ENCODE measurements around the gene MAN1A2.

Gene MAN1A2

DNA sequence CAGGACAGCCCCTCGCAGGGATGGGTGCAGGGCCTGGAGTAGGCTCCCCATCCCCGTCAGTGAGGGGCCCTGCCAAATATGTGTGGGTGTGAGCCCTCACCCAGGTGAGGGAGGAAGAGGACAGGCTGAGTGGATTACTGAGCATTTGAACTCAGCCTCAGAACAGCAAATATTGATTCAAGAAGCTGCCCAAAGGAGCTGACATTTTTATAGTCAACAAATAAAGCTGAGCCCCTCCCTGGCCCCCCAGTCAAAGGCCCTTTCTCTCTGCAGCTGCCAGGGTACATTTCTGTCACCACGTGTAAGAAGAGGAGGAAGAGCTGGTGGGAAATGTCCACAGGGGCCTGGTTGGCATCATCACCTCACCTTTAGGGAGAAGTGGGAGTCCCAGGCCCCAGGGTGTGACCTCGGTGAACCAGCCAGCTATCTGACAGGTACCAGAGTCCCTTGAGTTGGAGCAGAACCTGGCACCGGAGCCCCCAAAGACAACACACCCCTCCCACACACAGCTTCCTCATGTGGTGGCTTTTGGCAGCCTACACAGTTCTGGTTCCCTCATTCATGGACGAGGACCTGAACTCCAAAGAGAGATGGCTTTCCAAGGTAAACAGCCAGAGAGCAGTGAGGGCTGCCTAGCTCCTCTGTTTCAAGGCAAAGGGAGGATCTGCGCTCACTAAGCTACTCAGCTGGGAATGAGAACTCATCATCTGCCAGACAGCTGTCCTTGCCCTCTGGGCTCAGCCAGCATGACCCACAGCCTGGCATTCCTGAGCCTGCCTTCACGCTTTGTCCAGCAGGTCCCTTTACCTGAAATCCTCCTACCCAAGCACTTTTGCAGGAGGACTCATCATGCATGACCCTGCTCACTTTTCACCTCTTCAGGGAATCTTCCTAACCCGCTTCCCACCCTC is 195.6 kb downstream of the MAN1A2 start:
- no peak for DNase-seq

DNA sequence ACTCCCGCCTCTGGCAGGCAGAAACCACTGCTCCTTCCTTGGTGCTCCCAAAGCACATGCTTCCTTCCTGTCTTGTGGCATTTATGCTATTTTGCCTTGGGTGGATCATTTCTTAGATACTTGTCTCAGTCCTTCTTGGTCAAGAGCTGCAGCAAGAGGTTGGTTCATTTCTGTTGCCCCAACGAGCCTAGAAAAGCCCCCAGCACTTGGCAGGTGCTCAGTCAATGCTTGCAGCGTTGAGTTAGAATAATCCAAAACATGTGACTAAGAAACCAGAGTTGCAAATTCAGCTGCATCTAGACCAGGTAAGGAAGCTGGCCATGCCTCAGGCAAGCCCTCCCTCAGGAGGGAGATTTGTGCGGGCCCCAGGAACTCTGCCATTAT is 196.2 kb downstream of the MAN1A2 start:
- DNase-seq: no peak

DNA sequence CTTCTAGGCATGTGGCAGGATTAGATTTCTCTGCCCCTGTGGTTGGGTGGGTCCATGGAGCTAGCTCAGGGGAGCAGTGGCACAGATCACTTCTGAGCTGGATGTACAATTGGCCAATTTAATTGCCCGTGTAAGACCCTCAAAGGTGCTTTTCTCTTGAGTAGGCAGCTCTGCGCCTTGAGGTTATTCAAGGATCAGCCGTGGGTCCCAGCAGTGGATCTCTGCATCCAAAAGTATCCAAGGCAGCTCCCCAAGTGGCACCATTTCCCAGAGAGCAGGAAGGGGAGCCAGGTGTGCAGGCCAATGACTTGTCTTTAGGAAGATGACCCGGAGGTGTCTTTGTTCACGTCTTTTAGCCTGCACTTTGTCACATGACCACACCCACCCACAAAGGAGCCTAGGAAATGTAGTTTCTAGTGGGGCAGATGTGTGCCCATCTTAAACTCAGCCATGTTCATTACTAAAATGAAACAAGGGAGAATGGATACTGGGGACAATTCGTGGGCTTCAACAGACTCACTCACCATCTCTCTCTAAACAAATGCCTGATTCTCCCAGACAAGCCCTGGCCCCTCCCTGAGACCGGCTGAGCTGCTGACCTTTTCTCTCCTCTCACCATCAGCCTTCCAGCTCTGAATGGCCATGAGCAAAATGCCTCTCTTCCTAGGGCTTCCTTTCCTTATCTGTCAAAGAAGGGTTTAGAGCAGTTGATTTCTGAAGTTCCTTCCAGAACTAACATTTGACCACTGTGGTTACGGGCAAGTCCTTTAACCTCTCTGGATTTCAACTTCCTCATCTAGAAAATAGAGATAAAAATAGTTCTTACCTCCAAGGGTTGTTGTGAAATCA is 197.2 kb downstream of the MAN1A2 start:
- DNase-seq: no peak

DNA sequence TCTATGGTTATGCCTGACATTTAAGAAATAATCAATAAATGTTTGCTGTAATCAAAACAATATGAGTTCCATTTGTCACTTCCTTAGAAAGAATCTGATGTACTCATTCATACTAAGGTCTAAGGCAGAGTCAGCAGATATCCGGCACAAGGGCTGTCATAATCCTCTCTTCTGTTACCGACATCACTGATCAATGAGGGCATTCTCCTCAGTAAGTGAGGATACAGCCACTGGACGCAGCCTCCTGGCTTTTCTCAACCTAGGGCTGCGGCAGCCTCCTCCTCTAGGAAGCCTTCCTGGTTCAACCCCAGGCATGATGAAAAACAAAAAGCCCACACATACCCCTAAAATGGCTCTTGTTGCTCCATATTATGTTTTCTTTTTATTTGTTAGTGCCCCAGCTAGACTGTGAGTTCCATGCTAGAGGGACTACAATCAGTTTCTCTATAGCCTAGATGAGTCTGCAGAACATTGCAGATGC is 197.9 kb downstream of the MAN1A2 start:
- DNase-seq: no peak

DNA sequence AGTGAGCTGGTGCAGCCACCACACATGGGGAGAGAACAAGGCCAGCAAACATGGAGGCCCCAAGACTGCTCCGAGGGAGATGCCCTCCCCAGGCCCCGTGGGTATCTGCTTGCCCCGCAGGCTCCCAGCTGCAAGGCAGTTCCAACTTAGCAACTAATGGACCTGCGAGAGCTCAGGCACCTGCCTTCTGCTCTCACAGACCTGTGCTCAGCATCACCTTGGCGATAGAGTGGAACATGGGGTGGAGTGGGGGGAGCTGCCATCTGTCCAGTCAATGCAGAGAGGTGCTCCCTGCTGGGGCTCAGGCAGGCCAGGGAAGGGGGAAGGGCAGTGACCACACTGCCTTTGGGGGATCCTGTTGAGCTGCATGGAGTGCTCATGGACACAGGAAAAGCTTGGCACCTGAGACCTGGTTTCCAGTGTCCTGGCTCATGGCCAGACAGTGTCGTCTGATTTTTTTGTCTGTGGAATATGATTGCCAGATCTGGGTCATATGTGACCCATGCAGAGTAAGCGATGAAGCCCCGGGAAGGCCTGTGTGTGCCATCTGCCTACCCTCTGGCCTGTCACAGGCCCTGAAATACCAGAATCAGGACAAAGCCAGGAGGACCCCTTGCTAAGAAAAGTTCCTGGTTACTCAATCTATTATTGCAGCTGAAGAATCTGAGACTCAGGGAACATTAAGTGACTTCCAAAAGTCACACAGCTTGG is 198.7 kb downstream of the MAN1A2 start:
- no peak for DNase-seq

DNA sequence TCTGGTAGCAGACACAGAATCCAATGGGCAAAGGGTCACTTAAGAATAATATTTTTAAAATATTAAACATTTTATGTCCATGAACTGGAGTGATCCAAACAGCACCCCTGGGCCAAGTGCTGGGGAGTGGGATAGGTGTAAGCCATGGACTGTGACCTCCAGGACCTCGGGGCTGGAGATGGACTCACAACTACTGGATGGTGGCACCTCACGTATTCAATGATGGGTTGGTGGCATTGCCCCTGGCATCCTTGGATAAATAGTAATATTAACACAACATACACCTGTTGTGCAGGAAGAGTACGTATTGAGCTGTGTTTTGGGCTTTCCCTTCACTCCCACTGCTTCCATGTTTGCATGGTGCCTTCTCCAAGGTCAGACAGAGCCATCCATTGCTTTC is 199.3 kb downstream of the MAN1A2 start:
- DNase-seq: no peak

DNA sequence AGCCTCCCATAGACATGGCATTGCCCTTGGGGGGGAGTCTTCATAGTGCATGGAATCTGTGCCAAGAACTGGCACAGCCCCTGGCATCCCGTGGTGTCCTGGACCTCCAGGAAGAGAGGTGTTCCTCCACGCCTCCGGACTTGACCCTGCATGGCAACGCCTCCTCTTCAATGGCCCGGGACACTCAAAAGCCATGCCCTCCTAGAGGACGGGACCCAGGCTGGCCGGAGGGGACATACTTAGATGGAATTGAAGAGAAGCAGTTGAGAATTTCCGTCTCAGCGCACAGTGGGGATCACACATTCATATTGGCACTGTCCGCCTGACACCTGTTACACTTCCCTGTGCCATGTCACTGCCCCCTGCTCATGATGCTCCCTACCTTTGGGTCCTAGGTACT is 200.2 kb downstream of the MAN1A2 start:
- DNase-seq: no peak

DNA sequence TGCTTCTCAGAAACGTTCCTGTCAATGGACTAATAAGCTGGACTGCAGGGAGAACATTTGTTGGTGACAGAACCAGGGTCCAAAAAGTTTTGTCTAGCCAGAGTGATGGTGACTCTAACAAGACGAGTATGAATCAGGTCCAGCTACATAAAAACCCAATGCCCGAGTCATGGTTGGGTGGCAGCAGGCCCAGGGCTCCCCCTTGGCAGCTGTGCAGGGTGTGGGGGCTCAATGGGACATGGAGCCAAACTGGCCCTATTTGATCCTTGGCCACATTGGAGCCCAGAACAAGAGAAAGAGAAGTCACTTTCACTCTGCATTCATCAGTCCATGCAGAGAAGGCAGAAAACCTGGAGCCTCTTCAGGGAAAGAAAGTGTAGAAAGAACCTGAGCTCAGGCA is 200.7 kb downstream of the MAN1A2 start:
- no peak for DNase-seq

DNA sequence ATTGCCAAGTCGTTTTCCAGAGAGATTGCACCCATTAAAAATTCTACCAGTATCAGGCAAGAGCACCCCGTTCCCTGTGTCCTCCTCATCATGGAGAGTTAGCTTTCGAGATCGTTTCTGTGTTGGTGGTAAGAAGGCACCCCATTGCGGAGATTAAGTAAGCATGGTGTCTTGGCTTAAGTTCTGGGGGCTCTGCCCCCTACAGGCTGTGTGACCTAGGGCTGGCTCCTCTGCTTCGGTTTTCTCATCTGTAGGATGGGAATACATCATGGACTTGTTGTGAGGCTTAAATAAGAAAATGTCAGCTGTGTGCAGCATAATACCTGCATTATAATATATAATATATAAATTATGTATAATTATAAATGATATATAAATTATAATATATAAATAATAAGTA is 201.8 kb downstream of the MAN1A2 start:
- DNase-seq: no peak

DNA sequence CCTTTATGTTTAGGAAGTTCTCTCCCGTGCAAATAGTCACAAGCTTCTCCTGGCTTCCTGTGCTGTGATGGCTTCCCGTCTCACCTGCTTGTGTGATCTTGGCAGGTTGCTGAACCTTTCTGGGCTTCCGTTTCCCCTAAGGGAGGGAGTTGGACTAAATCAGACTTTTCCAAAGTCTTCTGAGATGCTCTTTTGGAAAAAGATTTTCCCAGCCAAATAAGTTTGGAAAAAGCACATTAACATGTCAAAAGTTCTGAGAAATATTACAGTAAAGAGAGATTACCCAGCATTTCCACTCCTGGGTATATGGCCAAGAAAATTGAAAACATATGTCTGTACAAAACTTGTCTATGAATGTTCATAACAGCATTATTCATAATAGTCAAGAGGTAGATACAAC is 202.6 kb downstream of the MAN1A2 start:
- no peak for DNase-seq

DNA sequence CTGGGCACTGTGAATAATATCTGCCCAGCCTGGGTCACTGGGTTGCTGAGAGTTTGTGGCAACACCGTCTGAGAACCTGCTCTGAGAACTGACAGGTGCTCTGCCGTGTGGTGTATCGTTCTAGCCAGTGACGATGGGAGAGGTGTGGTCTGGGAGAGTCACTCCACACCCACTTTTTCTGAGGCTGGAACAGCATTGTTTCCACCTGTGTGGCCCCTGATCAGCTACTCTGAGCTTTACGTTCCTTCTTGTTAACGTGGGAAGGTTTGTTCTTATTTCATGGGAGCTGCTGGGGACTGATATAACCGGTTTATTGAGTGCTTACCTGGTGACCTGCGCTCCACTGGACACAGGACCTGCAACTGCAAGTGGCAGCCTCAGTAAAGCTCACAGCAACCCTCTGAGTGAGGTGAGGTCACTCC is 203.8 kb downstream of the MAN1A2 start:
- DNase-seq: no peak

DNA sequence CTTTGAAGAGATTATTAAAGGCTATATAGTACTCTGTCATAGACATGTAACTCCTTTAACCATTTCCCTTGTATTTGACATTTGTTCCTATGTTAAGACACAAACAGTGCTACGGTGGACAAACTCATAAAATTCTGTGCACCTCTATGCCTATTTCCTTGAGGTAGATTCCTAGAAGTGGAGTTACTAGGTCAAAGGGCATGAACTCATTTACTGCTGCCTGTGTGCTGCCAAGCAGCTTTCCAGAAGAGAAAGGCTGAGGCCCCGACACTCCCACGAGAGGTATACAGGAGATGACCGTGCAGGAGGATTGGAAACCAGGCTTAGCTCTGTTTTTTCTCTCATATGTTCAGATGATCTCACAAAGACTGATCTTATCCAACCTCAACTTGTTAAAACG is 204.2 kb downstream of the MAN1A2 start:
- DNase-seq: no peak

DNA sequence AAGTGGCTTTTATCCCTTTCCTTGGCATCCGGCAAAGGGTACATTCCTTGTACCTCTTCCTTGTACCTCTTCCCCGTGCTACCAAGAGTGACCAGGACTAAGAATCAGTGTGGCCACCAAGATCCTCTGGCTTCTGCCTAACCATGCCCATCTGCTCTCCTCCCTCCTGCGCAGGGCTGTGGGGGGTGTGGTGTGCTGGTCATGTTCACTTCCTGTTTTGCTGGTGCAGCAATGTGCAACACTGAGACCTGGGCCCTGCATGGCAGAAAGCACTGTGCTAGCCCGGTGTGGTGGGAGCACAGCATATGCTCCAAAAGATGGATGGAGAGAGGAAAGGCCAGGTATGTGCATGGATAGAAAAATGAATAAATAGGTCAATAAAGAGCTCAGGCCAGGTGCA is 205.3 kb downstream of the MAN1A2 start:
- peak; percentile 9 for DNase-seq

DNA sequence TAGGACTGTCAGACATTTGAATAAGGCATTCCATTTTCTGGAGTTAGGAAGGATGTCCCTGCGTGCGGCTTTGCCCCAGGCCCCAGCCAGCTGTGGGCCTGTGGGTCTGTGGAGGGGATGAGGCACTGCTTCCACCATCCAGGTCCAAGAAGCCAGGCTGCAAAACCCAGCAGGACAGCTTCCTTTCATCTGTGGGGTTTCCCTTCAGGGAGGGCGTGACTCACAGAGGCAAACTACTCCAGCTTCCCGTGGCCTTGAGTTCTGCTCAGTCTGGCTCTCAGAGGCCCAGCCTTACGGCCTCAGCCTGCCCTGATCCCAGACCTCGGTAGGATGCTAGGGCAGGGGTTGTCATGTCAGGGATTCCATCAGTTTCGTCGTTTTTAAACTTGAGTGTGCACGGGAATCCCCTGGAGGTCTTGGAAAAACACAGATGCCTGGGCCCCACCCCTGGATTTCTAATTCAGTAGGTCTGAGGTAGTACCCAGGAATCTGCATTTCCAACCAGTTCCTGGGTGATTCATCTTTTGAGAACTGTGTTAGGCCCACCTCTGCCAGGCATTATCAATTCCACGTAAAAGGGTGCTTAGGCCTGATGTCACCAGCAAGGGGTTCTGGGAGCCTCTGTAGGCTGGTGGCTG is 206.3 kb downstream of the MAN1A2 start:
- peak; percentile 29 for DNase-seq

DNA sequence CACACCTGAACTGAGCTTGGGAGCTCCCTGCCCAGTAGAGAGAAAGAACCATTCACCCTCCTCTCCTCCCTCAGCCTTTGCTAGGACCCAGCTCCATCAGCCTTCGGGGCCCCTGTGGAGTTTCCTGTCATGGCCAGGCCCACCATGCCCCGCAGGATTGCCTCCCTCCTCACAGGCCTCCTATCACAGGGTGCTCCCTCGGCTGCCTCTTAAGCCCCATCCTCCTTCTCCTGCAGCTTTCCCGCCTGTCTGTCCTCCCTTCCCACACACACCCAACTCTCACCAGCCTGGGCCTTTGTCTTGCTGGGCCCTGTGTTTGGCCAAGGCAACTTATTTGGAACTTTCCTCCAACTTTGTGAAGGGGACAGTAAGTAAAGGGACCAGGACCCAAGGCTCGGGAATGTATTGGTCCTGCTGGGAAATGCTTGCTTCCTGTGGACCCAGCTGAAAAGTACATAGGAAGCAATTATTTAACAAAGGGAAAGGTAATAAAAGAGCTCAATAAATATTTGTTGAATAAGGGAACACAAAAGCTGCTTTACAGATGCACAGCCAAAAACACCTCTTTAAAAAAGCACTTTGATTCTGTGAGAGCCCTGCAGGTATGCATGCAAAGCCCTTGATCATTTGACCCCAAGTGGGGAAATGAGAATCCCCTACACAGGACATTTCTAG is 207.0 kb downstream of the MAN1A2 start:
- no peak for DNase-seq

DNA sequence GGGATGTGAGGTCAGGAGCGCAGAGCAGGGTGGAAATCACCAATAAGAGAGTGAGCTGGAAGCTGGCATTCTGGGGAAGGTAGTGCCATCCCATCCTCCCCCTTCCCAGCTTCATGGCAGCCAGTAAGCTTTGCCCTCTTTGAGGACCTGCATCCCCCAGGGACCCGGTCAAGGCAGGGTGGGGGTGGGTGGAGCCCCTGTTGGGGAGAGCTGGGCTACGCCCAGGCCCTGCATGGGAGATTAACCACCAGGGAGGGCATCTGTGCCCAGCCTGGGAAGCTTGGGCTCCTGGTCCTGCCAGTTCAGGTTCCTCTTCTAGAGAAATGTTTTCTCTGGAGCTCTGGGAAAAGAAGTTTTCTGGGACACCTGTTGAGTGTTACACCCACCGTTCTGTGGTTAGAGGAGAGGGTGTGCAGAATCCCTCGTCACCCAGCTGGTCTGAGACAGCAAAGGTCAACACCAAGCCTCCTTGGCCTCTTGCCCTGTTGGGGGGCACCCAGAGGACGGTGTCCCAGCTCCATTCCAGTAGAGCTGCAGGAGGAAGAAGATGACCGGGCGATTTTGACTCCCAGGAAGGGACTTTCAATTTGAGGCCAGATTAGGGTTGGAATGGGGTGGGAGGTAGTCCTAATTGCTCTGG is 208.5 kb downstream of the MAN1A2 start:
- DNase-seq: no peak

DNA sequence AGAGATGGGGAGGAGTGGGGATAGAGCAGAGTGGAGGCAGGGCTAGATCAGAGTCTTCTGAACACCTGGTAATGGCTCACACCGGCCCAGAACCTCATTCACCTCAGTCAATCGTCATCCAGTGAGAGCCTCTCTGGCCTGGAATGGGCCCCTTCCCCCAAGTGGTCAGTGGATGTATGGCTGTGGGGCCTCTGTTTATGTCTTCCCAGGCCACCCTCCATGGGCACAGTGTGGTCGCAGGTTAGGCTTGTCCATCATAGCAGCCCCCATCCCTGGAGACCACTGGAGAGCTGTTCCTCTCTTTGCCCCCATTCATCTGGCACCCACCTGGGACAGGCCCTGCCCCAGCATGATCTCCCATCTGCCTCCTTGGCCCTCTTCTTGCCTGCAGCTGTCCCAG is 209.0 kb downstream of the MAN1A2 start:
- DNase-seq: no peak

DNA sequence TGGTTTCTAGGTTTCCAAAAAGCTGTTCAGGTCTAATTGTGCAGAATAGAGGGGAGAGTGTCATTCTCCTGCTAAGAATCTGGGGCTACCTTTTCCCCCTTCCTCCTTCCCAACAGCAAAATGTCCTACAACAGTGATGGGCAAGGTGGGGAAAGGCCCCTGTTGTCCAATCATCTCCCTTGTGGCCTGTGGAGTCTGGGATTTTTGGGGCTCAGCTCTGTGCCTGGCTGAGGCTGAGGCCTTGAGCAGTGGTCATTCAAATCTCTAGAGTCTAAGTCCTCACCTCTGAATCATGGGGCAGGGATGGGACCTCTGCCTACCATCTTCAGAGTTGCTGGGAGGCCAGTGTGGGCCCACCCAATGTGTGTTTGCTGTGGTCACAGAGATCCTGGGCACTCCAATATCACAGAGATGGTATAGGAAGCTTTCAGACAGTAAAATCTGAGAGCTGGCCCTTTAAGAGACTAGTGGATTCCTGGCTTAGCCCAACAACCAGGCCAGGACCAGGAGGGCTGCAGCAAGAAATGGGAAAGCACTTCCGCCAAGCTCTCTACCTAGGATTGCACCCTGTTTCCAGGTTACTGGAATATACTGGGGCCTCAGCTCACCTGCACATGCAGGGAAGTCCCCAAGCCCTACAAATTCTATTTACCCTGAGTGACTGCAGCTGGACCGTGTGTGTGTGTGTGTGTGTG is 210.1 kb downstream of the MAN1A2 start:
- no peak for DNase-seq

DNA sequence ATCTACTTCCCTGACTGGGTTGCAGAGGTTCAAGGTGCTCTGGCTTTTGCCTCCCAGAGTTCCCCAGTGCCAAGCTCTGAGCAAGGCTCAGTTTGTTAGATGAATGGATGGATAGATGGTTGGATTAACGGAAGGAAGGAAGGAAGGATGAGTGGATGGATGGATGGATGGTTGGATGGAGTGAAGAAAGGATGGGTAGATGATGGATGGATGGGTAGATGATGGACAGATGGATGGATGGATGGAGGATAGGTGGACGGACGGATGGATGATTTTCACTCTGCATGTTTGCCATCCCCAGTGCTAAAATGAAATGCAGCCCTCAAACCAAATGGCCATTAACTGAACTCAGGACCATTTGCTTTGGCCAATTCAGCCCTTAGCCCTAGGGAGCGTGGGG is 211.2 kb downstream of the MAN1A2 start:
- no peak for DNase-seq
